Stimulated activated CD8-positive, alpha-beta memory T cell treated with anti-CD3 and anti-CD28 coated beads, Interleukin-12 subunit alpha, Interleukin-12 subunit beta, amount 100 ng/mL, for 24 hours (primary cell): ENCODE data around the gene BUD23.
"Not testable (repeated sequence)": the region's sequence is repeated elsewhere in the genome, so short reads cannot be mapped to it uniquely, and the experiment has no call there.

Experiments used
- DNase-seq: peaks from one replicate; pipeline ENCODE4 v3.0.0-alpha.2; 2020; ENCODE audit errors: extremely low read depth

The BUD23 gene

GRCh38 chr7:73700581-73701134, 17.3 kb downstream of the BUD23 start:
- DNase-seq, result no peak

DNA sequence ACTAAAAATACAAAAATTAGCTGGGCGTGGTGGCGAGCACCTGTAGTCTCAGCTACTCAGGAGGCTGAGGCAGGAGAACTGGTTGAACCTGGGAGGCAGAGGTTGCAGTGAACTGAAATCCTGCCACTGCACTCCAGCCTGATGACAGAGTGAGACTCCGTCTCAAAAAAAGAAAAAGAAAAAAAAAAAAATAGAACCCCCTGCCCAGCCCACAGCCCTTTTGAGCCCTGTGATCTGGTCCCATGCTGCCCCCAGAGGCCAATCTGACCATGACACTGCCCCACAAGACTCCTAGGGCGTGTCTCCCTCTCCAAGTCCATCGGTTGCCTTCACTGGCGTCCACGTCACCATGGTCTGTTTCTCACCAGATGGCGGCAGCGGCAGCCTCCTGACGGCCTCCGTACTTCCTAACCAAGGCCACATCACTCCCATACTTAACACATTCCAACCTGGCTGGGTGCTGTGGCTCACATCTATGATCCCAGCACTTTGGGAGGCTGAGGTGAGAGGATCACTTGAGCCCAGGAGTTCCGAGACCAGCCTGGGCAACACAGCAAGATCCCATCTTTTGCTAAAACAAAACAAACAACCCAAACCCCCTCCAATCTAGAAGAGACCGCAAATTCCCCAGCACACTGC, 18.1 kb downstream of the BUD23 start:
- DNase-seq, result no peak

- DNase-seq, result no peak
Observed at GRCh38 chr7:73702226-73702625, 18.8 kb downstream of the BUD23 start.

DNA sequence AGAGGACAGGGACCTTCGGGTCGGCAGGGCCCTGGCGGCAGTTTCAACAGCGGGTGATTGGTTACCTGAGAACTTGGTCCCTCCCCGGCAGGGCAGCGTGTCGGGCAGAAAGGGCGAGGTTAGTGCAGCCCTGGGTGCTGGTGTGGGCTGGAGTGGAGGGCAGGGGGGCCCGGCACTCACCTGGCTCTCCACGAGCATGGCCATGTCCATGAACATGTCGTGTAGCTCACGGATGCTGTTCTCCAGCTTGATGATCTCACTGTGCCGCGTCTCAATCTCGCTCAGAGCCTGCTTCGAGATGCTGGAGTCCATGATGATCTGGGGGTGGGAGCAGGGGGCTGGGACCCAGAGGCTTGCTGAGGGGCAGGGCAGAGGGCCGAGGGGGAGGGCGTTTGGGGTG, 19.3 kb downstream of the BUD23 start:
- DNase-seq, result no peak

- DNase-seq, result no peak
Observed at GRCh38 chr7:73703225-73703624, 19.8 kb downstream of the BUD23 start.

- DNase-seq, result no peak
Observed at GRCh38 chr7:73703757-73704639, 20.6 kb downstream of the BUD23 start.

DNA sequence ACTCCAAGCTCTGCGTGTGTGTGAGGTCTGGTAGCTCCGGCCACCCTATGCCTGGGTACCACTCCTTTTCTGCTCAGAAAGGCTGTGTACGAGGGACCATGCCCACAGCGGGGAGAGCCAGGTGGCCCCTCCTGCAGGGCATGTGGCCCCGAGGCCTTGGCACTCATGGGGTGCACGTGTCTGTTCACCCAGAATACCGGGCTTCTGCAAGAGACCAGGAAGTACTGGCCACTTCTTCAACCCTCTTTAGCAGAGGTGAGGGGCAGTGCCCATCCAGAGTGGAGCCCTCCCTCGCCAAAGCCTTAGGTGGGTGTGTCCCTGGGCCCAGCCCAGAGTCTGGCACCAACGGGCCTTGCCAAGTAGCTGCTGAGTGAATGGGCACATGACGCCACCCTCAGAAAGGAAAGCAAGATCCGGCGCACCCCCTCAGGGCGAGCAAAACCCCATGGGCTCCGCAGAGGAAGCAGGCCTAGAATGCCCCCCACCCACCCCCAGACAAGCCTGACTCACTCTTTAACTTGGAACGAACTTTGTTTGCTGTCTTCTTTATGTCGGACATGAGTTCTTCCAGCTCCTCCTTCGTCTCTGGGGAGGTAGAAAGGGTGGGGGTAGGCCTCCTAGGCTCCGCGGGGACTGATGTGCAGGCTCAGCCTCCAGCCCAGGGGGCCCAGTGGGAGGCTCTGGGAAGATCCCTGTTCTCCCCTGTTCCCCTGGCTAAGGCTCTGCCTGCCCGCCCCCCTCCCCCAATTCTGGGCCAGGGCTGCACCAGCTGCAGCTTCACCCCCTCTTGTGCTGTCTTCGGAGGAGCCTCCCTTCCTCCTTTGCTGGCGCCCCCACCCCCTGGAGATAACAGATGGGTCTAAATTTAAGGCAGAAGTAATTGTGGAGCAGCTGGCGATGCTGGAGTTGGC, 21.5 kb downstream of the BUD23 start:
- no peak for DNase-seq

- DNase-seq, result no peak
Observed at GRCh38 chr7:73705551-73705920, 22.1 kb downstream of the BUD23 start.

DNA sequence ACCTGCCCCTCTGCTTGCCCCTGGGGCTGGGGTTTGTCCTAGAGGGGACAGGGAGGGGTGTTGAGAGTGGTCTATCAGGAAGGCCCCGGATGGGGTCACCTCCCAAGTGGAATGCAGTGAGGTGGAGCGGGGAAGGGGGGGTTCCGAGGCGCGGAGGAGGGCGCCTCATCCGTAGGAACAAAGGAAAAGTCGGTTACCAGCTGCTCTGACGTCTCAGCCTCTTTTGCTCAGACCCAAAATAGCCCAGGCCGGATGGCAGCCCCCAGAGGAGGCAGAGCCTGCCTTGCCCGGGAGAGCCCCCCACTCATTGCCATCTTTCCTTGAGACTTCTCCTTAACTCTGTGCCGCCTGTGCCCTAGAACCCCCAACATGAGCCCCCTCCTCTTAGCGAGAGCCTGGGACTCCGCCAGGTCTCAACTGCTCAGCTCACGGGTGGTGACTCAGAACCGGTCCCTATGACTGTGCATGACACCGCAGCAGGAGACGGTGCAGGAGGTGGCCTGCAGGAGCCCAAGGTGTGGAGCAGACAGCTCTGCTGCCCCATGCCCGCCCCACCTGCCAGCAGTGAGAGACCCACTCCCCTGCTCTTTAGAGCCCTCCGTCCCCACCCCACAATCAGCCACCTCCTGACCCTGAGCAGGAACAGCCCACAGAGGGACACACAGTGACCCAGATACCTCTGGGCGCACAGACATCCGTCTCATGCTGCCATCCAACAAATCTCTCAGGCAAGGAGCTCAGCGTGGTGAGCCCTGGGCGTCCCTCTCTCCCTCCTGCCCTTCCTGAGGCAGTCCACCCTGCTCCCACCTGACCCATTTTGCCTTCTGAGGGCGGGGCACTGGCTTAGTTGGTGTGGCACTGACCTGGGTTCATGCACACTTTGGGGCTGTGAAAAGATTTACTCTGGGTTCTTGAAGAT, 23.0 kb downstream of the BUD23 start:
- no peak for DNase-seq

- DNase-seq, result no peak
Observed at GRCh38 chr7:73707045-73707631, 23.7 kb downstream of the BUD23 start.

DNA sequence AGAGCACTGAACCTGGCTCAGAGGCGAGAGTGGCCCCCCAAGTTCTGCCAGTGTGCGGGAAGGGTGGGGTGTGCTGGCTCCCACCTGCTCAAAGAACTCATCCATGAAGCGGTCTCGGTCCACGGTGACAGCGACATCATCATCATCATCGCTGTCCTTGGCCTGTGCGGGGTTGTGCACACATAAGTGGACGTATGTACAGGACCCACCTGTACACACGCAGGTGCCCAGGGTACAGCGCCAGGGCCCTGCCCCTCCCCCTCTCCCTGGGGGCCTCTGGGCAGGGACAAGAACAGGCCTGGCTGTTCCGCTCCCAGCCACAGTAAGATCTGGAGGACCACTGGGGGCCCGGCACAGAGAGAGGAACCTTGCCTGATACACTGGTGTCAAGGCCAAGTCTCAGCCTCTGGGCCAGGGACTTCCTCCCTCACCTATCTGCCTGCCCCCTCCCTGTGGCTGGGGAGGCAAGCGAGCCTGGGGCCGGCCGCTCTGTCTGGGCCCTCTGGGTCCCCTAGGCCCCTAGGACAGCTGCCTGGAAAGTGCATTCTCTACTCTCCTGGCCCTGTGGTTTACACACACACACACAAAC, 25.7 kb downstream of the BUD23 start:
- no peak for DNase-seq

- no peak for DNase-seq
Observed at GRCh38 chr7:73712773-73713172, 29.4 kb downstream of the BUD23 start.

GRCh38 chr7:73713319-73713718, 29.9 kb downstream of the BUD23 start:
- not testable (repeated sequence) for DNase-seq

GRCh38 chr7:73715648-73716317, 32.4 kb downstream of the BUD23 start:
- DNase-seq, result no peak

- no peak for DNase-seq
Observed at GRCh38 chr7:73716318-73716890, 33.0 kb downstream of the BUD23 start.

- DNase-seq, result no peak
Observed at GRCh38 chr7:73717025-73717807, 33.8 kb downstream of the BUD23 start.

DNA sequence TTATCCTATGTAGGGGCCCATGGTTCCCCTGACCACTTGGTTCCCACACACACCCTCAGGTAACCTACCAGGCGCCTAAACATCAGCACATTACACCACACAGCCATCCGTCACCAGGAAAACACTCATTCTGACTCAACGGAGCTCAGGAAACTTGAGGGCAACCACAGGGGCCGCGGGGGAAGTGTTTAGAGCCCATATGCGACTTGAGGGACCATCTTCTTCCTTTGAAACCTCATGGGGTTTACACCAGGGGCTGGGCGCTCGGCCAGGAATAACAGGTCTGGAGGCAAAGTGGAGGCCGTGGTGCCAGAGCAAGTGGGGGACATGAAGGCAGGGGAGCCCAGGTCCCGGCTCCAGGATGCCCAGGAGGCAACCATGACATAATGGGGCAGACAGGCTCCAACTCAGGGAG, 34.6 kb downstream of the BUD23 start:
- peak; percentile 61 for DNase-seq

GRCh38 chr7:73718438-73718881, 35.1 kb downstream of the BUD23 start:
- no peak for DNase-seq
